ENCODE measurements around the gene PDGFB.

- TF ChIP-seq POLR2AphosphoS5 (IDR thresholded peaks at IDR 0.05) (no peak), CTCF (IDR thresholded peaks at IDR 0.05) (no peak)
Observed at GRCh38 chr22:39276440-39277141, 31.8 kb upstream of the PDGFB start.
